Stimulated activated CD8-positive, alpha-beta memory T cell treated with anti-CD3 and anti-CD28 coated beads, Interleukin-15, amount 100 ng/mL, for 24 hours (primary cell): ENCODE results near the gene CDC25C.
"Not testable (repeated sequence)": the region's sequence is repeated elsewhere in the genome, so short reads cannot be mapped to it uniquely, and the experiment has no call there.

Source experiments
- DNase-seq: peaks from one replicate; pipeline ENCODE4 v3.0.0-alpha.2; 2020; ENCODE audit warnings: low read depth

The CDC25C gene

GRCh38 chr5:138344887-138345622, 13.5 kb upstream of the CDC25C start:
- DNase-seq, result no peak

- DNase-seq, result no peak
Measured at GRCh38 chr5:138340008-138340407, 8.4 kb upstream of the CDC25C start.

- DNase-seq, result no peak
Measured at GRCh38 chr5:138339464-138339863, 7.9 kb upstream of the CDC25C start.

- no peak for DNase-seq
Measured at GRCh38 chr5:138339091-138339456, 7.5 kb upstream of the CDC25C start.

- no peak for DNase-seq
Measured at GRCh38 chr5:138338411-138339090, 6.9 kb upstream of the CDC25C start.

GRCh38 chr5:138337685-138338410, 6.2 kb upstream of the CDC25C start, which contains the start of gene FAM53C:
Gene FAM53C (plus strand): TSS chr5:138338266. CDS start chr5:138341336, 3,070 bp downstream.
- peak; percentile 89 for DNase-seq

- DNase-seq, result no peak
Measured at GRCh38 chr5:138336952-138337684, 5.5 kb upstream of the CDC25C start.

GRCh38 chr5:138334867-138335447, 3.4 kb upstream of the CDC25C start:
- no peak for DNase-seq

- no peak for DNase-seq
Measured at GRCh38 chr5:138330813-138331448, 673 bp downstream of the CDC25C start.

GRCh38 chr5:138318211-138318610, 13.4 kb downstream of the CDC25C start:
- not testable (repeated sequence) for DNase-seq

- no peak for DNase-seq
Measured at GRCh38 chr5:138316355-138316754, 15.2 kb downstream of the CDC25C start.

GRCh38 chr5:138315751-138316278, 15.8 kb downstream of the CDC25C start:
- DNase-seq, result no peak

GRCh38 chr5:138305797-138306196, 25.8 kb downstream of the CDC25C start:
- DNase-seq, result no peak

GRCh38 chr5:138303372-138303771, 28.2 kb downstream of the CDC25C start:
- no peak for DNase-seq

GRCh38 chr5:138289296-138289695, 42.3 kb downstream of the CDC25C start:
- no peak for DNase-seq

GRCh38 chr5:138287246-138287645, 44.4 kb downstream of the CDC25C start:
- no peak for DNase-seq

- DNase-seq, result no peak
Measured at GRCh38 chr5:138282920-138283742, 48.5 kb downstream of the CDC25C start.

GRCh38 chr5:138280915-138281314, 50.7 kb downstream of the CDC25C start:
- no peak for DNase-seq

GRCh38 chr5:138276402-138277054, 55.1 kb downstream of the CDC25C start:
- DNase-seq, result no peak

- no peak for DNase-seq
Measured at GRCh38 chr5:138275895-138276294, 55.7 kb downstream of the CDC25C start.
